Fibroblast of pulmonary artery (primary cell): Measurements from ENCODE around the gene KLF9.

Experiments
- DNase-seq: peaks from one replicate; pipeline ENCODE4 v3.0.0-alpha.2; 2010; ENCODE audit warnings: low read depth
- H3K4me3 ChIP-seq: replicated peaks from 2 replicates; pipeline ENCODE4 v1.5.1; 2011; ENCODE audit warnings: low read depth, mild to moderate bottlenecking, control low read depth, low read length, moderate library complexity
- TF ChIP-seq, protein P1 (sequence below): IDR thresholded peaks from 2 replicates; pipeline ENCODE4 v1.5.1; 2011; ENCODE audit warnings: mild to moderate bottlenecking, control low read depth, low read length, inconsistent platforms; ENCODE audit errors: missing control alignments

The KLF9 gene

DNA sequence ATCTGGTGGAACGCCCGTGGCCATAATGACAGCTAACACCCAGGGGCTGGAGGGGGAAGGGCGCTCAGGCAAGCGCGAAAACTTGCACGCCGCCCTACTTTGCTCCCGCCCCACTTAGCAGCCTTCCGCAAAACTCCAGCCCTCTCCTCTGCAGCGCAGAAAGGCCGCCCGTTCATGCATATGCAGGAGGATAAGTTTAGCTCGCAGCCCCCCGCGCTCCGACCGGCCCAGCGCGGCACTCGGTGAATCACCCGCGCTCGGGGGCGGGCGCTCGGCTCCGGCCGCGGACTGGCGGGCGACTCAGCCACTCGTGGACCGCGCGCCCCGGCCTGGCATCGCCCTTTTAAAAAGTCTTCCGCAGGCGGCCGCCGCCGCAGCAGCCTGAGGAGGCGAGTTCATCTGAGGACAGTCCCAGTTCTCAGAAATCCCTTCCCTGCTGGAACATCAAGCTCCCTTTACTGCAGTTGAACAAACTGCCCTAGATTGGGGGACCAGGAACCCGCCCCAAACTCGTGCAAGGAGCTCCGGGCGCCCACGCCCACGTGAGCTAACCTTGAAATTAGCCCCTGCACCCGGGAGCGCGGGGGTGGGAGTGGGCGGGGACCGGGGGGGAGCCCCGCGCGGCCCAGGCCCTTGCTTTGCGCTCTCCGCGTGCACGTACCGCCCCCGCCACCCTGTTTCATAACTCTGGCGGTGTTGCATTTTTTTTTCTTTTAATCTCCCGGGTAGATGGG is 4.5 kb upstream of the KLF9 start:
- TF ChIP-seq, protein P1, sequence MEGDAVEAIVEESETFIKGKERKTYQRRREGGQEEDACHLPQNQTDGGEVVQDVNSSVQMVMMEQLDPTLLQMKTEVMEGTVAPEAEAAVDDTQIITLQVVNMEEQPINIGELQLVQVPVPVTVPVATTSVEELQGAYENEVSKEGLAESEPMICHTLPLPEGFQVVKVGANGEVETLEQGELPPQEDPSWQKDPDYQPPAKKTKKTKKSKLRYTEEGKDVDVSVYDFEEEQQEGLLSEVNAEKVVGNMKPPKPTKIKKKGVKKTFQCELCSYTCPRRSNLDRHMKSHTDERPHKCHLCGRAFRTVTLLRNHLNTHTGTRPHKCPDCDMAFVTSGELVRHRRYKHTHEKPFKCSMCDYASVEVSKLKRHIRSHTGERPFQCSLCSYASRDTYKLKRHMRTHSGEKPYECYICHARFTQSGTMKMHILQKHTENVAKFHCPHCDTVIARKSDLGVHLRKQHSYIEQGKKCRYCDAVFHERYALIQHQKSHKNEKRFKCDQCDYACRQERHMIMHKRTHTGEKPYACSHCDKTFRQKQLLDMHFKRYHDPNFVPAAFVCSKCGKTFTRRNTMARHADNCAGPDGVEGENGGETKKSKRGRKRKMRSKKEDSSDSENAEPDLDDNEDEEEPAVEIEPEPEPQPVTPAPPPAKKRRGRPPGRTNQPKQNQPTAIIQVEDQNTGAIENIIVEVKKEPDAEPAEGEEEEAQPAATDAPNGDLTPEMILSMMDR = no peak
- H3K4me3 ChIP-seq = peak overlapping the region; percentile 56
- peak; percentile 99 for DNase-seq

DNA sequence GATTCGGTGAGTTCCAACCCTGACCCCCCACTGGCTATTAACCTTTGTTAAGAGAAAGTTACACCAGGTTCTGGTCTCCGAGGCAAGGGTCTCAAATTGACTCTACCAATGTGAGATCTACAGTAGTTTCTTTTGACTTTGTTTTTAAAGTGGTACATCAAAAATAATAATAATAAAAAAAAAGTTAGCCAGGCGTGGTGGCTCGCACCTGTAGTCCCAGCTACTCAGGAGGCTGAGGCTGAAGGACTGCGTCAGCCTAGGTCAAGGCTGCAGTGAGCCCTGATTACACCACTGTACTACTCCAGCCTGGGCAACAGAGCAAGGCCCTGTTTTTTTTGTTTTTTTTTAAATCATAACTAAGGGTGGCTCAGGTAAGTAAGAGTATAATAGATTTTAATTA is 1.0 kb upstream of the KLF9 start:
- TF ChIP-seq, protein P1 = no peak
- no peak for DNase-seq

GRCh38 chr9:70415041-70415440 is 584 bp upstream of the KLF9 start:
- DNase-seq = no peak
- TF ChIP-seq, protein P1 = no peak
- peak overlapping the region; percentile 85 for H3K4me3 ChIP-seq

More for the DNA sequence above, 1.0 kb upstream of the KLF9 start:
- H3K4me3 ChIP-seq = peak overlapping the region; percentile 85

DNA sequence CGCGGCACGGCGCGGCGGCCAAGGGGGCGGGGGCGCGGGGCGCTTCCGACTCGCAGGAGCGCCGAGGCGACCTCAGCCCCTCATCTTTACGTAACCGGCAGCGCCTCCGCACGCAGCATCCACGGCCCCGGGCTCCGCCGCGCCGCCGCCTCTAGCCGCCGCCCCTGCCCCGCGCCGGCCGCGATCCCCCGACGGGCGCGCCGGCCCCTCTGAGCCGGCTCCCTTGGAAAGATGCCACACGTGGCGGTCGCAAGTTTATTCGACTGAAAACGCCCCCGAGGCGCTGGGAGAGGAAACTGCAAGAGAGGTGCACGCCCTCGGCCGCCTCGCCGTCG is 1.0 kb downstream of the KLF9 start:
- H3K4me3 ChIP-seq = peak overlapping the region; percentile 85
- no peak for DNase-seq
- TF ChIP-seq, protein P1 = no peak

DNA sequence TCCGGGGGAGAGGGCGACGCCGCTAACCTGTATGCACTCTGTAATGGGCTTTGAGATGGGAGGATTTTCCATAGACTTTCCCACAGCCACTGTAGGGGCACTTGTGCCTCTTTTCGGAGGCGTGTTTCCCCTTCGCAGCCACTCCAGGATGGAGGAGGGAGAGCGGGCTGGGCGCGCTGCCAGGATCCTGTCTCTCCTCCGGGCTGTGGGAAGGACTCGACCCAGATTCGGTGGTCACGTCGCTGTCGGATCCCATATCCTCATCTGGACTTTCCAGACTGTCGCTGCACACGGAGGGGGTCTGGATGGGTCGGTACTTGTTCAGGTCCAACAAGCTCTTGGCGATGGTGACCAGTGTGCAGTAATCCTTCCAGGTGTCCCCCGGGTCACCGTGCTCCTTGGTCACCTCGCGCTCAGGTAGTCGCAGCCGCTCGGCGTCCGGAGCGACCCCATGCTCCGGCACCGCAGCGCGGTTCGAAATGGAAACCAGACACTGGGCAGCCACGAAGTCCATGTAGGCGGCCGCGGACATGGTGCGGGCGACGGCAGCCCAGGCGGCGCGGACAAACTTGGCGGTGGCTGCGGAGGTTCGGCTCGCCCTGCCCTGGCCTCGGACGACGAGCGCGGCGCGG is 1.5 kb downstream of the KLF9 start:
- TF ChIP-seq, protein P1 = no peak
- peak; percentile 91 for DNase-seq
- H3K4me3 ChIP-seq = peak overlapping the region; percentile 85

GRCh38 chr9:70411930-70412831 is 2.3 kb downstream of the KLF9 start:
- TF ChIP-seq, protein P1 = no peak
- peak; percentile 92 for DNase-seq
- H3K4me3 ChIP-seq = peak overlapping the region; percentile 85
